Lower leg skin (tissue), 4 donors: ENCODE data around the gene ZMYND12. TPM values are rescaled to one million over a fixed set of nuclear protein-coding genes. Genes with fewer than 3 reads are reported as not detected.

ENCODE experiments used
- DNase-seq, 2 donors: peaks; one replicate each; pipeline ENCODE4 v3.0.0-alpha.2; 2019; ENCODE audit warnings: low spot score in 2 of 2
- H3K4me3 ChIP-seq: fragments of 200-600 bp; sonication (generic); 2 replicates; pipeline ENCODE4 v1.5.1; 2017; ENCODE audit warnings: mild to moderate bottlenecking, low read depth; ENCODE audit not compliant: poor library complexity, severe bottlenecking
- POLR2A ChIP-seq, 2 donors: fragments of 450-650 bp; IDR thresholded peaks; one replicate each; pipeline ENCODE4 v1.6.1; 2016 to 2017; ENCODE audit warnings: antibody characterized with exemption in 2 of 2, mild to moderate bottlenecking in 1 of 2, moderate library complexity in 1 of 2
- WGBS, 2 donors: methylation state at CpG; one replicate each; pipeline ENCODE4 v1.1.5; 2018; 5-methylcytosine and 5-hydroxymethylcytosine counted together
- intact Hi-C: fragments of 100-400 bp; cut with DNase I; formaldehyde crosslinking; loops from one replicate; pipeline ENCODE4 v1.15.0; 2023; ENCODE audit warnings: low total_unique reads
- total RNA-seq, 4 donors: library from RNA; depleted of rRNA; stranded (reverse); fragments of >200 nt; gene quantifications; one replicate each; pipeline ENCODE4 v1.1.0, GENCODE V29; 2016
- TF ChIP-seq, protein P1 (sequence below), 3 donors: fragments of 450-650 bp; IDR thresholded peaks; one replicate each; pipeline ENCODE4 v1.5.1; 2016; ENCODE audit warnings: antibody characterized with exemption in 3 of 3, mild to moderate bottlenecking in 3 of 3, moderate library complexity in 2 of 3

ZMYND12 gene
- total RNA-seq, 4 donors from 2014 or later = 0.25 to 8.0 (median 0.42) TPM; not detected in 1

DNA sequence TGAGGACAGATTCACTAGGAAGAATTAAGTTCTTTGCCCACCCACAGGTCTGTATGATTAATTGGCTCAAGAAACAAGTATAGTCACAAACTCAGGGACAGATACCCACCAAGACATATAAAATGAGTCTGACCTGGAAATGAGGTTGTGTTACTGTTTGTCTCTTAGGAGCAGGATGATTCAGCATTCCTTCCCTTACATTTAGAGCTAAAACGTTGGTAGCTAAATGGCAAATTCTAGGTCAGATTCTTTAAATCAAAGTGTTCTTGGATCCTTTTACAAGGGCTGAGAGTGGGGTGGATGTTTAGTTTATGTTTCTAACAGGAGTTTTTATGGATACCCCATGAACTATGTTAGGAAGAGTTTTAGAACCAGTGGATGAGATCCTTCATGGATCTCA lies 70.5 kb downstream of the ZMYND12 start:
- no peak overlapping the region for H3K4me3 ChIP-seq
- TF ChIP-seq, protein P1, sequence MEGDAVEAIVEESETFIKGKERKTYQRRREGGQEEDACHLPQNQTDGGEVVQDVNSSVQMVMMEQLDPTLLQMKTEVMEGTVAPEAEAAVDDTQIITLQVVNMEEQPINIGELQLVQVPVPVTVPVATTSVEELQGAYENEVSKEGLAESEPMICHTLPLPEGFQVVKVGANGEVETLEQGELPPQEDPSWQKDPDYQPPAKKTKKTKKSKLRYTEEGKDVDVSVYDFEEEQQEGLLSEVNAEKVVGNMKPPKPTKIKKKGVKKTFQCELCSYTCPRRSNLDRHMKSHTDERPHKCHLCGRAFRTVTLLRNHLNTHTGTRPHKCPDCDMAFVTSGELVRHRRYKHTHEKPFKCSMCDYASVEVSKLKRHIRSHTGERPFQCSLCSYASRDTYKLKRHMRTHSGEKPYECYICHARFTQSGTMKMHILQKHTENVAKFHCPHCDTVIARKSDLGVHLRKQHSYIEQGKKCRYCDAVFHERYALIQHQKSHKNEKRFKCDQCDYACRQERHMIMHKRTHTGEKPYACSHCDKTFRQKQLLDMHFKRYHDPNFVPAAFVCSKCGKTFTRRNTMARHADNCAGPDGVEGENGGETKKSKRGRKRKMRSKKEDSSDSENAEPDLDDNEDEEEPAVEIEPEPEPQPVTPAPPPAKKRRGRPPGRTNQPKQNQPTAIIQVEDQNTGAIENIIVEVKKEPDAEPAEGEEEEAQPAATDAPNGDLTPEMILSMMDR (IDR thresholded peaks at IDR 0.05) = no peak
- no peak for TF ChIP-seq POLR2A (IDR thresholded peaks at IDR 0.05)
- 22 to 24% methylated on average over 1 of the region's 1 CpG for WGBS, 2 donors
- intact Hi-C loops = no loop called here
- DNase-seq = no peak

DNA sequence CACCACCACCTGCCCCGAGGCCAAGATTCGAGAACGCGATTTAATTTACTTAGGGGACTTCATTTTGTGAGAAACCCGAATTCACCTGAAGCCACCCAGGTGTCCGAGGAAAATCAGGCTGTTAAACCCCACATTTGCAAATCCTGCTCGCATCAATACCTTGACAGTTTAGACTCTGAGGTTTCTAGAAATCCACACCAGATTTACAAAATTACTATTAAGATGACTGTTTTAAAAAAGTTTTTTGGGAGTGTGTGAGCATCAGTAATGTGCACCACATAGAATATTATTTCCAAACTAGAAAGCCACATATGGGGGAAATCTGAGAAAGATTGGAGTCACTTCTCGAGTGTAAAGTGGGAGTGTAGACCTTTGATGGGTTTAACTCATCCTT lies 74.5 kb downstream of the ZMYND12 start:
- intact Hi-C loops = no loop called here
- H3K4me3 ChIP-seq = peak overlapping the region; percentile 36
- WGBS, 2 donors = 16 to 18% methylated on average over 8 of the region's 8 CpGs
- TF ChIP-seq, protein P1 (IDR thresholded peaks at IDR 0.05) = no peak
- TF ChIP-seq POLR2A (IDR thresholded peaks at IDR 0.05) = no peak
- no peak for DNase-seq

DNA sequence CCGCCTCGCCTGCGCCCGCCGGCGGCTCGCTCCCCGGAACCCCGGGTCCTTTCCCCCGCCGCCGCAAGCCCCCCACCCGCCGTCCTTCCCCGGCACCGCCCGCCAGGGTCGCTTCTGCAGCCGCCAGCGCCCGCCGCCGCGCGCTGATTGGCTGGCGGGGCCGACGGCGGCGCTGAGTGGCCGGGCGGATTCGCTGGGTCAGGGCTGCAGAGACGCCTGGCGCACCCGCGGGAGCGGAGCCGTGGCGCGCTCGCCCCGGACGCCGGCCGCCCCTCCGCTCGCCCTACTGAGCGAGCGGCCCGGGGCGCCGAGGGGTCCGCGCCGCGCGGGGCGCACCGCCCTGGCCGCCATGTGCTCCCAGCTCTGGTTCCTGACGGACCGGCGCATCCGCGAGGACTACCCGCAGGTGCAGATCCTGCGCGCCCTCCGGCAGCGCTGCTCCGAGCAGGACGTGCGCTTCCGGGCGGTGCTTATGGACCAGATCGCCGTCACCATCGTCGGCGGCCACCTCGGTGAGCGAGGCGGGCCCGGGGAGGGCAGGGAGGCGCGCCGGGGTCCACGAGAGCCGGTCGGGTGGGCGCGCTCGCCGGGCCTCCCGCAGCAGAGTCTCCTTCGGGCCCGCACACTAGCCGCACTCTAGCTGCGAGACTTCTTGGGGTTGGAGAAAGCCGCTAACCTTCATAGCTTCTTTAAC lies 75.1 kb downstream of the ZMYND12 start, which contains the start of gene RIMKLA:
TSS of gene RIMKLA (plus strand) at position 207 of the 694 bp plus-strand sequence. CDS start at position 350, 143 bp downstream.
- intact Hi-C loops = no loop called here
- H3K4me3 ChIP-seq = peak within 1 kb of the TSS; percentile 36
- 1 to 5% methylated on average over 11 to 33 of the region's 101 CpGs for WGBS, 2 donors
- DNase-seq = no peak
- TF ChIP-seq, protein P1 (IDR thresholded peaks at IDR 0.05) = no peak
- TF ChIP-seq POLR2A (IDR thresholded peaks at IDR 0.05) = no peak

Other genes starting within 250 kb of the ZMYND12 start
- gene FOXJ3, start 120.8 kb downstream of the ZMYND12 start, total RNA-seq = 10 to 100 TPM; 29.8 to 39.6 (median 35.9) TPM
- gene RIMKLA, start 75.2 kb downstream of the ZMYND12 start, total RNA-seq = under 1 TPM in 3 of 4 donors, not detected in 1; 0.04 to 0.34 (median 0.26) TPM
- gene PPCS, start 521 bp upstream of the ZMYND12 start, total RNA-seq = 100 to 1,000 TPM in 2 of 4 donors, 10 to 100 TPM in 2; 68.5 to 115 (median 89.7) TPM
- 1 to 10 TPM in 2 of 4 donors, under 1 TPM in 2; 0.38 to 2.2 (median 1.0) TPM for gene CCDC30, start 7.3 kb upstream of the ZMYND12 start, total RNA-seq
- gene PPIH, start 202.4 kb upstream of the ZMYND12 start, total RNA-seq = 10 to 100 TPM; 16.2 to 25.7 (median 20.5) TPM
- 100 to 1,000 TPM; 227 to 358 (median 293) TPM for gene YBX1, start 226.4 kb upstream of the ZMYND12 start, total RNA-seq